Thoracic aorta (tissue), 2 donors: ENCODE results near the gene MRGPRG. TPM values are rescaled to one million over a fixed set of nuclear protein-coding genes. Genes with fewer than 3 reads are reported as not detected.

Source experiments
- ATAC-seq: fragments of 150-250 bp; one replicate; pipeline ENCODE4 v1.8.0; 2017; ENCODE audit warnings: low read depth; ENCODE audit not compliant: insufficient number of reproducible peaks, low FRiP score
- DNase-seq: peaks from one replicate; pipeline ENCODE4 v3.0.0-alpha.2; 2020; ENCODE audit warnings: low spot score
- H3K27ac ChIP-seq, 2 donors: fragments of 200-600 bp; sonication (generic); 1 replicate in 1 of 2; 2 replicates in 1 of 2; pipeline ENCODE4 v1.5.1; 2016; ENCODE audit warnings: mild to moderate bottlenecking in 2 of 2, moderate library complexity in 2 of 2
- H3K27me3 ChIP-seq: fragments of 200-600 bp; sonication (generic); replicated peaks from 2 replicates; pipeline ENCODE4 v1.6.0; 2016; ENCODE audit warnings: mild to moderate bottlenecking; ENCODE audit not compliant: insufficient read depth
- H3K36me3 ChIP-seq: fragments of 200-600 bp; sonication (generic); one replicate; pipeline ENCODE4 v1.5.1; 2016
- H3K4me1 ChIP-seq, 2 donors: fragments of 200-600 bp; sonication (generic); 1 replicate in 1 of 2; 2 replicates in 1 of 2; pipeline versions ENCODE4 v1.5.1 to v1.6.0; 2016; ENCODE audit warnings: low read depth in 2 of 2, mild to moderate bottlenecking in 1 of 2; ENCODE audit not compliant: control insufficient read depth in 1 of 2
- H3K4me3 ChIP-seq: fragments of 200-600 bp; sonication (generic); 2 replicates; pipeline ENCODE4 v1.5.1; 2016; ENCODE audit warnings: mild to moderate bottlenecking
- H3K9me3 ChIP-seq: fragments of 200-600 bp; sonication (generic); 2 replicates; pipeline ENCODE4 v1.5.1; 2016
- total RNA-seq, 2 donors: library from RNA; depleted of rRNA; stranded (reverse); fragments of >200 nt; gene quantifications; one replicate each; pipeline versions ENCODE4 v1.1.0 to v1.2.3, GENCODE V29; 2016
- TF ChIP-seq, protein P1 (sequence below): fragments of 200-600 bp; sonication (generic); IDR thresholded peaks from one replicate; pipeline ENCODE4 v1.5.1; 2019; ENCODE audit warnings: antibody characterized with exemption

MRGPRG gene
- total RNA-seq, 2 donors from 2014 or later: not detected

DNA sequence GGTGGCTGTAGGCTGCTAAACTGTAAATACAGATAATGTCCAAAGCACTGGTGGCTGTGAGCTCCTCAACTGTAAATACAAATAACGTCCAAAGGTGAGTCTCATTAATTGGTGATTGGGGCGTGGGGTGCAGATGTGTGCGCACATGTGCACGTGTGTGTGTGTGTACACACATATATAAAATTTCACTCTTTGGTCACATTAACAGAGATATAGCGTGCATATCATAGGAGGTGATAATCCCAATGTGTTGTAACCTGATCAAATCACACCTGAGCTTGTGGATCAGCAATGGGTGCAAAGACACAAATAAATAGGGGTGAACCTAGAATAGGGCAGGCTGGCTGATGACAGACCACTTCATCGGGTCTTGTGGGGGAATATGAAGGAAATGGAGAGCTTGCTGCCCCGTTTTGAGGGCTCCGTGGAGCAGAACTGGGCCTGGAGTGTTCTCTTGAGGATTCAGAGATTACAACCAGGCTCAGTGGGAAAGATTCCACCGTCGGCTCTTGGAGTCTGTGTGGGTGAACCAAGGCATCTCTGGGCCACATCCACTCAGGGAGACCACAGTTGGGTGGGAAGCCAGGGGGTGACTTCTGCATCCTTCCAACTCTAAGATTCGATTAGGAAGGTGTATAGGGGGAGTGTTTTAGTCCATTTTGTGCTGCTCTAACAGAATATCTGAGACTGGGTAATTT, 28.6 kb downstream of the MRGPRG start:
- Histone ChIP-seq H3K4me1 (no peaks in the 10 kb centered on the region), H3K27ac (no peak overlapping the region), H3K4me3 (no peak overlapping the region), H3K36me3 (no peaks in the 10 kb centered on the region), H3K27me3 (no peaks in the 10 kb centered on the region), H3K9me3 (no peaks in the 10 kb centered on the region)
- DNase-seq (no peak), ATAC-seq (no peak)
- TF ChIP-seq, protein P1, sequence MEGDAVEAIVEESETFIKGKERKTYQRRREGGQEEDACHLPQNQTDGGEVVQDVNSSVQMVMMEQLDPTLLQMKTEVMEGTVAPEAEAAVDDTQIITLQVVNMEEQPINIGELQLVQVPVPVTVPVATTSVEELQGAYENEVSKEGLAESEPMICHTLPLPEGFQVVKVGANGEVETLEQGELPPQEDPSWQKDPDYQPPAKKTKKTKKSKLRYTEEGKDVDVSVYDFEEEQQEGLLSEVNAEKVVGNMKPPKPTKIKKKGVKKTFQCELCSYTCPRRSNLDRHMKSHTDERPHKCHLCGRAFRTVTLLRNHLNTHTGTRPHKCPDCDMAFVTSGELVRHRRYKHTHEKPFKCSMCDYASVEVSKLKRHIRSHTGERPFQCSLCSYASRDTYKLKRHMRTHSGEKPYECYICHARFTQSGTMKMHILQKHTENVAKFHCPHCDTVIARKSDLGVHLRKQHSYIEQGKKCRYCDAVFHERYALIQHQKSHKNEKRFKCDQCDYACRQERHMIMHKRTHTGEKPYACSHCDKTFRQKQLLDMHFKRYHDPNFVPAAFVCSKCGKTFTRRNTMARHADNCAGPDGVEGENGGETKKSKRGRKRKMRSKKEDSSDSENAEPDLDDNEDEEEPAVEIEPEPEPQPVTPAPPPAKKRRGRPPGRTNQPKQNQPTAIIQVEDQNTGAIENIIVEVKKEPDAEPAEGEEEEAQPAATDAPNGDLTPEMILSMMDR: no peak

DNA sequence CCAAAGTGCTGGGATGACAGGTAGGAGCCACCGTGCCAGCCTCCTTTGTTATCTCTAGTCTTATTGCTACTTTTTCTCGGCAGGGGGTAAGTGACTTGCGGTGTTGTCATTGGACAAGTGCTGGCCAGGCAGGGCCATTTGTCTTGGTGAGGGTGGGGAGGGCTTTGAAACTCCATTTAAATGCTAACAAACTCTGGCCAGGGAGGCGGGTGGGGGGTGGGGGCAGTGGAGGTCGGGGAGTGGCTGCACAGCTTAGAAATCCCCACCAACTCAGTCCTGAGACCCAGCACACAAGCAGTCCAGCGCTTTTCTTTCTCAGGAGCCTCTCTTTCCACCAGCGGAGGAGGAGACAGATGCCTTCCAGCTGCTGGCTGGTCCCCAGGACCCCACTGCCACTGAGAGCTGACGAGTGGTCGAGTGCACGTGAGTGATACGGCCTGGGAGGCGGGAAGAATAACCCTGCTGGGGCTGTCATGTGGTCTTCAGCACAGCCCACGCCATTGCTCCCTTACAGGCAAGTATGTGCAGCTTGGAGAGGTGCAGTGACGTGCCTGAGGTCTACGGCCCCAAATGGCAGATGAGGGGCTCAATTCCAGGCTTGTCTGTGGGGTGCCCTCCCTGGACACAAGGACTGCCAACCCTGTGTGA, 29.3 kb downstream of the MRGPRG start:
- no peaks in the 10 kb centered on the region for H3K4me1 ChIP-seq
- no peak for ATAC-seq
- H3K27me3 ChIP-seq: no peaks in the 10 kb centered on the region
- no peaks in the 10 kb centered on the region for H3K9me3 ChIP-seq
- no peaks in the 10 kb centered on the region for H3K36me3 ChIP-seq
- no peak overlapping the region for H3K4me3 ChIP-seq
- DNase-seq: no peak
- H3K27ac ChIP-seq: no peak overlapping the region
- TF ChIP-seq, protein P1: no peak

DNA sequence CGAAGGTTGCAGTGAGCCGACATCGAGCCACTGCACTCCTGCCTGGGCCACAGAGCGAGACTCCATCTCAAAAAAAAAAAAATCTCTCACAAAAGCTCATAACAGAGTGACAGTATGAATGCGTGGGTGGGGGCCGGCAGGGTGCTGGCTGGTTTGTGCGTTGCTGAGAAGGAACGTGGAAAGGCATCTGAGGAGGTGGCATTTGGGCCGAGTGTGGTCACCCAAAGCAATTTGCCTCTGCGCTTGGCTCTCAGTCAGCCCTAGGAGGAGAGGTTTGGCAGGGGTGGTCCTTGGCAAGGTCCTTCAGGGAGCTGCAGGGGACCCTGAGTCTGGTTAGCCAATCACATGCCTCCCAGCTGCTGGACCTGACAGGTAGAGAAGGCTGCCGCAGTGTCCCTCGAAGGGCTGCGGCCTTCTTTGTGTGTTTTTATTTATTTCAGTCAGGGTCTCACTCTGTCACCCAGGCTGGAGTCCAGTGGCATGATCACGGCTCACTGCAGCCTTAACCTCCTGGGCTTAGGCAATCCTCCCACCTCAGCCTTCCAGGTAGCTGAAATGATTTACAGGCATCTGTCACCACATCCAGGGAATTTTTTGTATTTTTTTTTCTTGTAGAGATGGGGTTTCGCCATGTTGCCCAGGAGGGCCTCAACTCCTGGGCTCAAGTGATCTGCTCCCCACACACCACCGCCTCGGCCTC, 30.0 kb downstream of the MRGPRG start:
- DNase-seq (no peak), ATAC-seq (no peak)
- Histone ChIP-seq H3K9me3 (no peaks in the 10 kb centered on the region), H3K27ac (no peak overlapping the region), H3K36me3 (no peaks in the 10 kb centered on the region), H3K27me3 (no peaks in the 10 kb centered on the region), H3K4me3 (no peak overlapping the region), H3K4me1 (no peaks in the 10 kb centered on the region)
- TF ChIP-seq, protein P1: no peak

DNA sequence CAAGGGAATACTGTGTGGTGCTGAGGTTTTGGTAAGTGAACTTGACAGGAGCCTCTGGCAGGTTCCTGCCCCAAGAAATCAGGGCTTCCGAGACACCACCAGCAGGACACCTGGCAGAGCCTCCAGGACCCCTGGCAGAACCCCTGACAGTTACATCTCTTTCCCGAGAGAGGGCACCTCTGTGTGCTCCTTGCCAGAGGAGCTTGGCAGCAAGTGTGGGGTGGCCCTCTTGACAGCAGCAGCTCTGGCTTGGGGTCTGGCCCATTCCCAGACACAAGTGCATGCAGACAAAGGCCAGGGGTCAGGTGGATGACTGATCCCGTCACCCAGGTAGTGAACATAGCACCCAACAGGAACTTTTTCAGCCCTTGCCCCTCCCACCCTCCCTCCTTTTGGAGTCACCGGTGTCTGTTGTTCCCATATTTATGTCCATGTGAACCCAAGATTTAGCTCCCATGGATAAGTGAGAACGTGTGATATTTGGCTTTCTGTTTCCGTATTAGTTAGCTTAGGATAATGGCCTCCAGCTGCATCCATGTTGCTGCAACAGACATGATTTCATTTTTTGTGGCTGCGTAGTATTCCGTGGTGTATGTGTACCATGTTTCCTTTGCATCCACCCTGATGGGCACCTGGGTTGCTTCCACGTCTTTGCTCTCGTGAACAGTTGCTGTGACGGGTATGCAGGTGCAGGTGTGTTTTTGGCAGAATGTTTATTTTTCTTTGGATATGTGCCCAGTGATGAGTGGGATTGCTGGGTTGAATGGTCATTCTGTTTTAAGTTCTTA, 32.3 kb downstream of the MRGPRG start:
- H3K27me3 ChIP-seq: no peaks in the 10 kb centered on the region
- TF ChIP-seq, protein P1: no peak

More for the DNA sequence above, 32.3 kb downstream of the MRGPRG start:
- Histone ChIP-seq H3K36me3 (no peaks in the 10 kb centered on the region), H3K4me1 (no peaks in the 10 kb centered on the region), H3K9me3 (no peaks in the 10 kb centered on the region), H3K4me3 (no peak overlapping the region), H3K27ac (no peak overlapping the region)
- no peak for DNase-seq
- no peak for ATAC-seq
